ENCODE data around the gene BICC1. TPM values are rescaled to one million over a fixed set of nuclear protein-coding genes. Genes with fewer than 3 reads are reported as not detected.

The BICC1 gene
- total RNA-seq, 1 experiment from 2014 or later: 118 TPM

DNA sequence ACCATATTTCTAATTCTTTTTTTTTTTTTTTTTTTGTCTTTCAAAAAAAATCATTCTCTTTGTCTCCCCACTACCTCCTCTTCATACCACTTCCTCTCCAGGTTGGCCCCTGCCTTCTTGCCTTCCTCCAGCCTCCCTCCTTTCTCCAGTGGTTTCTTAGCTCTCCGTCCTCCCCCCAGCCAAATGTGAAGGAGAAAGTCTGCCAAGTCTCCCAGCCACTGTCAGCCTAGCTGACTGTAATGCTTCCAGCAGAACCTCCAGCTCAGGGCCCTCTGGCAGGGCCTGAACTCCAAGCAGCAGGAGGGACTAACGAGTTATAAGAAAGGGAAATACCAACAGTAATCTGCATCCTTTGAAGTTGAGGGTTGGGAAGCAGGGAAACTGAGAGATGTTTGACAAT, 35.5 kb upstream of the BICC1 start:
- BruUV-seq (replicated peaks): no TSS peak
- Mint-ChIP-seq H3K4me1 (ENCODE audit: low read depth, unreplicated experiment) (peaks cover 25% of the 10 kb centered on the region), H3K36me3 (ENCODE audit: insufficient read depth, unreplicated experiment) (no peaks in the 10 kb centered on the region), H3K9me3 (ENCODE audit: unreplicated experiment) (peaks cover 9% of the 10 kb centered on the region), H3K4me3 (ENCODE audit: unreplicated experiment) (no peak overlapping the region), H3K27me3 (ENCODE audit: insufficient read depth, unreplicated experiment) (no peaks in the 10 kb centered on the region), H3K27ac (ENCODE audit: unreplicated experiment) (no peak overlapping the region)
- Histone ChIP-seq H3K27me3 (replicated peaks; ENCODE audit: control insufficient read depth, insufficient read depth, low read length) (no peaks in the 10 kb centered on the region), H3K4me3 (ENCODE audit: low read depth, low read length) (no peak overlapping the region), H3K4me1 (peaks cover 12% of the 10 kb centered on the region), H3K36me3 (ENCODE audit: control insufficient read depth, insufficient read depth, low read length) (no peaks in the 10 kb centered on the region), H3K9me3 (no peaks in the 10 kb centered on the region)
- TF ChIP-seq, protein P1, sequence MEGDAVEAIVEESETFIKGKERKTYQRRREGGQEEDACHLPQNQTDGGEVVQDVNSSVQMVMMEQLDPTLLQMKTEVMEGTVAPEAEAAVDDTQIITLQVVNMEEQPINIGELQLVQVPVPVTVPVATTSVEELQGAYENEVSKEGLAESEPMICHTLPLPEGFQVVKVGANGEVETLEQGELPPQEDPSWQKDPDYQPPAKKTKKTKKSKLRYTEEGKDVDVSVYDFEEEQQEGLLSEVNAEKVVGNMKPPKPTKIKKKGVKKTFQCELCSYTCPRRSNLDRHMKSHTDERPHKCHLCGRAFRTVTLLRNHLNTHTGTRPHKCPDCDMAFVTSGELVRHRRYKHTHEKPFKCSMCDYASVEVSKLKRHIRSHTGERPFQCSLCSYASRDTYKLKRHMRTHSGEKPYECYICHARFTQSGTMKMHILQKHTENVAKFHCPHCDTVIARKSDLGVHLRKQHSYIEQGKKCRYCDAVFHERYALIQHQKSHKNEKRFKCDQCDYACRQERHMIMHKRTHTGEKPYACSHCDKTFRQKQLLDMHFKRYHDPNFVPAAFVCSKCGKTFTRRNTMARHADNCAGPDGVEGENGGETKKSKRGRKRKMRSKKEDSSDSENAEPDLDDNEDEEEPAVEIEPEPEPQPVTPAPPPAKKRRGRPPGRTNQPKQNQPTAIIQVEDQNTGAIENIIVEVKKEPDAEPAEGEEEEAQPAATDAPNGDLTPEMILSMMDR (IDR thresholded peaks at IDR 0.05; ENCODE audit: insufficient read depth in 1 of 2, low read depth in 1 of 2, low read length in 1 of 2, severe bottlenecking in 1 of 2, unreplicated experiment in 1 of 2): no peak
- ChIA-PET POLR2A (no interaction called here), CTCF (interaction anchor here (0.7 to 1.0 kb wide), 2 partner anchors 9 to 143 kb away, joined by 3 to 5 read pairs; no protein-coding TSS in a partner anchor)
- intact Hi-C loops (cut with micrococcal nuclease; ENCODE audit: unreplicated experiment): no loop called here
- no peak for DNase-seq

DNA sequence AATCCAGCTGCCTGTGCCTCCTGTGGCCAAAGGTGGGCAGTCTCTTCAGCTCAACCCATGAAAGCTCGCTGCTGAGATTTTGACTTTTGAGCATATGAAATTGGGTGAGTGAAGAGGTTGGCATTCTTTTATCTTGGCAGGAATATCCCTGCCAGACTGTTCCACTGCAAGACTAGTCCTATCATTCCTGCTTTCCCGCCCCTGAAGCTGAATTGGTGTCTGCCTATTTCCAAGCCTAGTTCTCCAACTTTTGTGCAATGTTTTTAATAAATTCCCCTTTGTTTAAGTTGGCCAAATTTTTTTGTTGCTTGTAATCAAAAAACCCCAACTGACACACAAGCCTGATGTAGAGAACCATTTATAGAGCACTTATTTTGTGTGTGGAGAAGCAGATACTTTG, 34.8 kb upstream of the BICC1 start:
- Histone ChIP-seq H3K4me1 (peaks cover 12% of the 10 kb centered on the region), H3K4me3 (ENCODE audit: low read depth, low read length) (no peak overlapping the region), H3K36me3 (ENCODE audit: control insufficient read depth, insufficient read depth, low read length) (no peaks in the 10 kb centered on the region), H3K9me3 (no peaks in the 10 kb centered on the region), H3K27me3 (replicated peaks; ENCODE audit: control insufficient read depth, insufficient read depth, low read length) (no peaks in the 10 kb centered on the region)
- DNase-seq: no peak
- Mint-ChIP-seq H3K4me3 (ENCODE audit: unreplicated experiment) (no peak overlapping the region), H3K36me3 (ENCODE audit: insufficient read depth, unreplicated experiment) (no peaks in the 10 kb centered on the region), H3K27me3 (ENCODE audit: insufficient read depth, unreplicated experiment) (no peaks in the 10 kb centered on the region), H3K27ac (ENCODE audit: unreplicated experiment) (no peak overlapping the region), H3K4me1 (ENCODE audit: low read depth, unreplicated experiment) (peaks cover 25% of the 10 kb centered on the region), H3K9me3 (ENCODE audit: unreplicated experiment) (peaks cover 9% of the 10 kb centered on the region)
- POLR2A ChIA-PET: no interaction called here
- CTCF ChIA-PET: interaction anchor here (1.0 kb wide), 1 partner anchor 8 kb away, joined by 3 read pairs; no protein-coding TSS in a partner anchor
- TF ChIP-seq, protein P1 (IDR thresholded peaks at IDR 0.05; ENCODE audit: insufficient read depth in 1 of 2, low read depth in 1 of 2, low read length in 1 of 2, severe bottlenecking in 1 of 2, unreplicated experiment in 1 of 2): no peak
- intact Hi-C loops (cut with micrococcal nuclease; ENCODE audit: unreplicated experiment): no loop called here
- no TSS peak for BruUV-seq (replicated peaks)

DNA sequence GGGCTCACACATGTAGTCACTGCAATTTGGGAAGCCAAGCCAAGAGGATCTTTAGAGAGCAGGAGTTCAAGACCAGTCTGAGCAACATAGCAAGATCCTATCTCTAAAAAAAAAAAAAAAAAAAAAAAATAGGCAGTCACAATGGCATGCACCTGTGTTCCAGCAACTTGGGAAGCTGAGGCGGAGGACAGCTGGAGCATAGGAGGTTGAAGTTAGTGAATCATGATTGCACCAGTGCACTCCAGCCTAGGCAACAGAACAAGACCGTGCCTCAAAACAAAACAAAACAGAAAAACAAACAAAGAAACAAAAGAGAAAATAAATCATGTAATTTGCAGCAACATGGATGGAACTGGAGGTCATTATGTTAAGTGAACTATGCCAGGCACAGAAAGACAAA, 33.6 kb upstream of the BICC1 start:
- Mint-ChIP-seq H3K9me3 (ENCODE audit: unreplicated experiment) (peaks cover 9% of the 10 kb centered on the region), H3K27ac (ENCODE audit: unreplicated experiment) (no peak overlapping the region), H3K4me3 (ENCODE audit: unreplicated experiment) (no peak overlapping the region), H3K27me3 (ENCODE audit: insufficient read depth, unreplicated experiment) (no peaks in the 10 kb centered on the region), H3K4me1 (ENCODE audit: low read depth, unreplicated experiment) (peaks cover 30% of the 10 kb centered on the region), H3K36me3 (ENCODE audit: insufficient read depth, unreplicated experiment) (no peaks in the 10 kb centered on the region)
- H3K36me3 ChIP-seq (ENCODE audit: control insufficient read depth, insufficient read depth, low read length): no peaks in the 10 kb centered on the region
- ChIA-PET CTCF (no interaction called here), POLR2A (interaction anchor here (0.7 kb wide), 1 partner anchor 212 kb away, joined by 10 read pairs; no protein-coding TSS in a partner anchor)
- TF ChIP-seq, protein P1 (IDR thresholded peaks at IDR 0.05; ENCODE audit: insufficient read depth in 1 of 2, low read depth in 1 of 2, low read length in 1 of 2, severe bottlenecking in 1 of 2, unreplicated experiment in 1 of 2): no peak
- H3K27me3 ChIP-seq (replicated peaks; ENCODE audit: control insufficient read depth, insufficient read depth, low read length): no peaks in the 10 kb centered on the region
- intact Hi-C loops (cut with micrococcal nuclease; ENCODE audit: unreplicated experiment): no loop called here
- DNase-seq: no peak
- peaks cover 12% of the 10 kb centered on the region for H3K4me1 ChIP-seq
- no peaks in the 10 kb centered on the region for H3K9me3 ChIP-seq
- no TSS peak for BruUV-seq (replicated peaks)
- H3K4me3 ChIP-seq (ENCODE audit: low read depth, low read length): no peak overlapping the region
